Measurements from ENCODE around the gene MSH2.
"Not testable (repeated sequence)": the region's sequence is repeated elsewhere in the genome, so short reads cannot be mapped to it uniquely, and the experiment has no call there.

The MSH2 gene

GRCh38 chr2:47414682-47415458 is 11.9 kb downstream of the MSH2 start:
- DNase-seq = no peak

- no peak for DNase-seq
These were observed 17.3 kb downstream of the MSH2 start for GRCh38 chr2:47420214-47420613.

GRCh38 chr2:47420683-47421082 is 17.7 kb downstream of the MSH2 start:
- not testable (repeated sequence) for DNase-seq

GRCh38 chr2:47422016-47422415 is 19.1 kb downstream of the MSH2 start:
- no peak for DNase-seq

GRCh38 chr2:47422560-47422959 is 19.6 kb downstream of the MSH2 start:
- DNase-seq = no peak

- DNase-seq = no peak
These were observed 23.8 kb downstream of the MSH2 start for GRCh38 chr2:47426786-47427185.

GRCh38 chr2:47429795-47430194 is 26.8 kb downstream of the MSH2 start:
- no peak for DNase-seq

- not testable (repeated sequence) for DNase-seq
These were observed 30.1 kb downstream of the MSH2 start for GRCh38 chr2:47433006-47433405.

GRCh38 chr2:47433445-47433844 is 30.5 kb downstream of the MSH2 start:
- not testable (repeated sequence) for DNase-seq

GRCh38 chr2:47437287-47437686 is 34.3 kb downstream of the MSH2 start:
- DNase-seq = no peak

GRCh38 chr2:47438106-47438505 is 35.1 kb downstream of the MSH2 start:
- DNase-seq = no peak

GRCh38 chr2:47438783-47439182 is 35.8 kb downstream of the MSH2 start:
- no peak for DNase-seq

- DNase-seq = no peak
These were observed 48.8 kb downstream of the MSH2 start for GRCh38 chr2:47451790-47452189.

GRCh38 chr2:47452761-47453160 is 49.8 kb downstream of the MSH2 start:
- no peak for DNase-seq

- DNase-seq = not testable (repeated sequence)
These were observed 51.9 kb downstream of the MSH2 start for GRCh38 chr2:47454818-47455217.

- no peak for DNase-seq
These were observed 52.5 kb downstream of the MSH2 start for GRCh38 chr2:47455411-47455810.

- no peak for DNase-seq
These were observed 53.9 kb downstream of the MSH2 start for GRCh38 chr2:47456851-47457250.

- no peak for DNase-seq
These were observed 54.3 kb downstream of the MSH2 start for GRCh38 chr2:47457268-47457667.

- DNase-seq = no peak
These were observed 56.1 kb downstream of the MSH2 start for GRCh38 chr2:47459021-47459420.

- no peak for DNase-seq
These were observed 57.8 kb downstream of the MSH2 start for GRCh38 chr2:47460766-47461165.

- no peak for DNase-seq
These were observed 68.6 kb downstream of the MSH2 start for GRCh38 chr2:47471429-47472116.

- DNase-seq = no peak
These were observed 76.9 kb downstream of the MSH2 start for GRCh38 chr2:47479863-47480262.

GRCh38 chr2:47483191-47483590 is 80.2 kb downstream of the MSH2 start:
- DNase-seq = no peak

GRCh38 chr2:47484396-47484795 is 81.4 kb downstream of the MSH2 start:
- DNase-seq = no peak

- DNase-seq = no peak
These were observed 82.2 kb downstream of the MSH2 start for GRCh38 chr2:47485177-47485576.
